ENCODE data around the gene CDH11.

CDH11 gene

GRCh38 chr16:64933885-64934284, 188.0 kb downstream of the CDH11 start:
- Histone ChIP-seq H3F3A (ENCODE audit: low read depth) (no peaks in the 10 kb centered on the region), H3K79me2 (ENCODE audit: insufficient read depth, low read length) (no peaks in the 10 kb centered on the region), H3K36me3 (ENCODE audit: insufficient read depth, low read length) (no peaks in the 10 kb centered on the region), H3K27me3 (ENCODE audit: insufficient read depth, low read length, poor library complexity, severe bottlenecking) (no peaks in the 10 kb centered on the region), H4K20me1 (ENCODE audit: insufficient read depth, low read length, poor library complexity, severe bottlenecking) (no peaks in the 10 kb centered on the region), H3K4me1 (ENCODE audit: insufficient read depth, low read length, poor library complexity, severe bottlenecking) (no peaks in the 10 kb centered on the region), H2AFZ (ENCODE audit: low read length) (no peak overlapping the region), H3K9ac (ENCODE audit: low read depth, low read length, poor library complexity, severe bottlenecking) (no peak overlapping the region), H3K9me3 (ENCODE audit: insufficient read depth, low read depth, low read length) (no peaks in the 10 kb centered on the region), H3K4me3 (ENCODE audit: low read length, poor library complexity, severe bottlenecking) (no peak overlapping the region), H3K4me2 (ENCODE audit: low read depth, low read length, poor library complexity, severe bottlenecking) (no peak overlapping the region), H3K9me2 (replicated peaks; ENCODE audit: low read depth, low read length) (no peaks in the 10 kb centered on the region)
- TF ChIP-seq EZH2phosphoT487 (IDR thresholded peaks at IDR 0.05; ENCODE audit: borderline replicate concordance) (no peak), CTCF (conservative IDR thresholded peaks at IDR 0.05; ENCODE audit: low read length) (no peak)

- Histone ChIP-seq H3K36me3 (ENCODE audit: insufficient read depth, low read length) (no peaks in the 10 kb centered on the region), H3K79me2 (ENCODE audit: insufficient read depth, low read length) (no peaks in the 10 kb centered on the region), H3K9ac (ENCODE audit: low read depth, low read length, poor library complexity, severe bottlenecking) (no peak overlapping the region), H3F3A (ENCODE audit: low read depth) (no peaks in the 10 kb centered on the region), H4K20me1 (ENCODE audit: insufficient read depth, low read length, poor library complexity, severe bottlenecking) (no peaks in the 10 kb centered on the region), H2AFZ (ENCODE audit: low read length) (no peak overlapping the region), H3K9me3 (ENCODE audit: insufficient read depth, low read depth, low read length) (no peaks in the 10 kb centered on the region), H3K4me3 (ENCODE audit: low read length, poor library complexity, severe bottlenecking) (no peak overlapping the region), H3K4me2 (ENCODE audit: low read depth, low read length, poor library complexity, severe bottlenecking) (no peak overlapping the region), H3K27me3 (ENCODE audit: insufficient read depth, low read length, poor library complexity, severe bottlenecking) (no peaks in the 10 kb centered on the region), H3K4me1 (ENCODE audit: insufficient read depth, low read length, poor library complexity, severe bottlenecking) (no peaks in the 10 kb centered on the region), H3K9me2 (replicated peaks; ENCODE audit: low read depth, low read length) (no peaks in the 10 kb centered on the region)
- TF ChIP-seq EZH2phosphoT487 (IDR thresholded peaks at IDR 0.05; ENCODE audit: borderline replicate concordance) (no peak), CTCF (conservative IDR thresholded peaks at IDR 0.05; ENCODE audit: low read length) (no peak)
These were observed 195.4 kb downstream of the CDH11 start for GRCh38 chr16:64926476-64926875.

GRCh38 chr16:64925166-64925565, 196.7 kb downstream of the CDH11 start:
- no peak for TF ChIP-seq CTCF (conservative IDR thresholded peaks at IDR 0.05; ENCODE audit: low read length)
- TF ChIP-seq EZH2phosphoT487 (IDR thresholded peaks at IDR 0.05; ENCODE audit: borderline replicate concordance), result no peak
- H3F3A ChIP-seq (ENCODE audit: low read depth), result no peaks in the 10 kb centered on the region
- H3K79me2 ChIP-seq (ENCODE audit: insufficient read depth, low read length), result no peaks in the 10 kb centered on the region
- no peak overlapping the region for H2AFZ ChIP-seq (ENCODE audit: low read length)
- no peaks in the 10 kb centered on the region for H3K36me3 ChIP-seq (ENCODE audit: insufficient read depth, low read length)
- H3K9me3 ChIP-seq (ENCODE audit: insufficient read depth, low read depth, low read length), result no peaks in the 10 kb centered on the region
- no peaks in the 10 kb centered on the region for H3K4me1 ChIP-seq (ENCODE audit: insufficient read depth, low read length, poor library complexity, severe bottlenecking)
- no peaks in the 10 kb centered on the region for H4K20me1 ChIP-seq (ENCODE audit: insufficient read depth, low read length, poor library complexity, severe bottlenecking)
- H3K9me2 ChIP-seq (replicated peaks; ENCODE audit: low read depth, low read length), result no peaks in the 10 kb centered on the region
- no peaks in the 10 kb centered on the region for H3K27me3 ChIP-seq (ENCODE audit: insufficient read depth, low read length, poor library complexity, severe bottlenecking)
- no peak overlapping the region for H3K4me2 ChIP-seq (ENCODE audit: low read depth, low read length, poor library complexity, severe bottlenecking)
- H3K9ac ChIP-seq (ENCODE audit: low read depth, low read length, poor library complexity, severe bottlenecking), result no peak overlapping the region
- H3K4me3 ChIP-seq (ENCODE audit: low read length, poor library complexity, severe bottlenecking), result no peak overlapping the region

All from Loucy (cell line).